Activated CD4-positive, alpha-beta T cell treated with anti-CD3 and anti-CD28 coated beads, Interleukin-2, amount 10 ng/mL, durations not matched to agents 24 days and 14 days (primary cell): ENCODE measurements around the gene GKAP1. TPM values are rescaled to one million over a fixed set of nuclear protein-coding genes. Genes with fewer than 3 reads are reported as not detected.
"Not testable (repeated sequence)": the region's sequence is repeated elsewhere in the genome, so short reads cannot be mapped to it uniquely, and the experiment has no call there.

Source experiments
- DNase-seq: peaks from one replicate; pipeline ENCODE4 v3.0.0; 2022
- H3K27ac Mint-ChIP-seq: one replicate; pipeline ENCODE4 v1.8.0; 2022; ENCODE audit warnings: mild to moderate bottlenecking, mixed read lengths
- H3K27me3 Mint-ChIP-seq: one replicate; pipeline ENCODE4 v1.8.0; 2022; ENCODE audit warnings: mixed read lengths
- H3K36me3 Mint-ChIP-seq: one replicate; pipeline ENCODE4 v1.8.0; 2022; ENCODE audit warnings: low read depth, mild to moderate bottlenecking, mixed read lengths
- H3K4me1 Mint-ChIP-seq: one replicate; pipeline ENCODE4 v1.8.0; 2021; ENCODE audit warnings: mixed read lengths
- H3K4me3 Mint-ChIP-seq: one replicate; pipeline ENCODE4 v1.8.0; 2022; ENCODE audit warnings: mild to moderate bottlenecking, moderate library complexity, mixed read lengths
- H3K9me3 Mint-ChIP-seq: one replicate; pipeline ENCODE4 v1.8.0; 2021; ENCODE audit warnings: mixed read lengths
- intact Hi-C: fragments of 100-400 bp; cut with micrococcal nuclease; formaldehyde crosslinking; loops from one replicate; pipeline ENCODE4 v1.15.1; 2023
- total RNA-seq: library from RNA; stranded (reverse); gene quantifications from 2 replicates; pipeline ENCODE4 v1.2.3, GENCODE V29; 2022

The GKAP1 gene
- total RNA-seq: 2.3 and 2.8 TPM in 2 replicates

DNA sequence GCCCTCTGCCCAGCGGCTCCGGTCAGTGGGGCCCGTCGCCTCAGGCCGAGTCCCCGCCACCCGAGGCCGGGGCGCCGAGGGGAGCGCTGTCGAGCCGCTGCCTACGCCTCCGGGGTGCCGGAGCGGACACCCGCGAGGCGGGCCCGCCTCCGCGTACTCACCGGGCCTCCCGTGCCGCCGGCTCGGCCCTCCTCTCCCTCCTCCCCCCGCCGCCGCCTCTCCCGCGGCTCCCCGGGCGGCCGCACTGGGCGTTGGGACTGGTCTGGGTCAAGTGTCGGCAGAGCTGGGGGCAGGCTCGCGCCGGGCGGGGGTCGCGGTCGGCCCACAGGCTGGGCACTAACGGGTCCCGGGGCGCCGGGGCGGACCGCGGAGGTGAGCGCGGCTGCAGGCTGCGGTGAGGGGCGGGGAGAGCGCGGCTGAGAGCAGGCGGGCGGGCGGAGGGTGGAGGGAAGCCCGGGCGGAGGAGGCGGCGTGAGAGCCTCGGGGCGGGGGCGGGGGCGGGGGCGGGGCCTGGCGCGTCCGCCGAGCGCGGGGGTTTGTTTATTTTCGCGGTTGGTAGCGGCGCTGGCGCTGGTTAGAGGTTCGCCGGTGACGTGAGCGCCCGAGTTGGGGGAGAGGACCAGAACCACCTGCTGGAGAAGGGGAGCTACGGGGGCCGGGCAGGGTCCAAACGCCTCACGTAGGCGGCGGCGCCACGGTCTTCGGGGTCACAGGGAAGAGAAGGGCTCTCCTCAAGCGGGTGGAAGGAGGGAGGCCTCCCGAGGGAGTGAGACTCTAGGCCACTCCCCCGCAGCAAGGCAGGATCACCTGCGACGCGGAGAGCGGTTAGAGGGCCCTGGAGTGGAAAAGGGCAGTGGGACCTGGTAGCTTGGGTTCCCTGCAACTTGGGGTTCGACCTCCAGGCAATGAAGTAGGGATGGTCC is at the start of gene GKAP1:
Gene GKAP1, minus strand, starts transcription at position 414 of the 923 bp plus-strand sequence. CDS start 11,252 bp downstream, outside the sequence.
- not testable (repeated sequence) for H3K27me3 Mint-ChIP-seq, H3K36me3 Mint-ChIP-seq, H3K9me3 Mint-ChIP-seq, H3K4me1 Mint-ChIP-seq
- Mint-ChIP-seq H3K4me3 (peak within 1 kb of the TSS; percentile 89), H3K27ac (peak within 1 kb of the TSS; percentile 66)
- intact Hi-C loops: loop anchor here (5.0 kb wide), 1 partner anchor 110 kb away; the partner anchor contains the start of gene UBQLN1
- DNase-seq: peak; percentile 94

DNA sequence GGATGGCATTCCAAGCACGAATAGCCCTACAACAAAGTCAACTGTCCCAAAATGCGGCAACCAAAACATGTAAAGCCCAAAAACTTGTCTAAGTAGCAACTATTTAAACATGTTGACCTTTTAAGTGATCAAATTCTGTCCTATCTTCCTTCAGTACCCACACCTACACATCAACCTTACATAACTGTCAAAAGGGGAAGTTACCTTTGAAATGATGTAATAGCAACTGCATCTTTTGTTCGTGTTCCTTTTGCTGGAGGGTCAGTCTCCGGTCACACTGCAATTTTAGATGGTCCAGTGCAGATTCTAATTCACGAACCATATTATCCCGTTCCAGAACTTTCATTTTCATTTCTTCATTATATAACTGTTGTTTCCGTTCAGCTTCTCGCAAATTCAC is 32.3 kb upstream of the GKAP1 start:
- H3K9me3 Mint-ChIP-seq, H3K27ac Mint-ChIP-seq, H3K27me3 Mint-ChIP-seq, H3K4me1 Mint-ChIP-seq, intact Hi-C loops, DNase-seq, H3K36me3 Mint-ChIP-seq, H3K4me3 Mint-ChIP-seq: not testable (repeated sequence)

DNA sequence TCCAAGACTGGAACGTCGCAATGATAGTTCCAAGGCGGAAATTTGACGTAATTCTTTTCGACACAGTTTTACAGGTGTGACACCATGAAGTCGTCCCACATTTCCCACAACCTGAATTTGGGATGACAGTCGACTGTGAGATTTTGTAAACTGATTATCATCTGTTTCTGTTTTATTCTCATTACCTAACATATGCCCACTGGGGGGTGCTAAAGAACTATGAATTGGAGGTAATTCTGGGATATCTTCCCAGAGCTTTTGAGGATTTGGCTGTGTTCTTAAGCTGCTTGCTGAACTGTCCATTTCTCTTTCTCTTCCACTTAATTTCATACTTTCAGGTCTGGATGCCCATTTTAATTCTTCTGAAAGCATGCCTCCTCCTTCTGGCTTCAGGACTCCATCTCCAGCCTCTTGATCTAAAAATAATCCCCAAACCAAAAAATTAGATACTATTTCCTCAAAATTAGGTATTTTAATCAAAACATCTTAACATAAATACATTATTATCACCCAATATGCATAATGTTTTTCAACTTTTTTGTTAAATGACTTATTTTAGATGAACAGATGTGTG is 19.6 kb upstream of the GKAP1 start:
- H3K4me1 Mint-ChIP-seq, DNase-seq, H3K4me3 Mint-ChIP-seq, H3K27ac Mint-ChIP-seq, H3K36me3 Mint-ChIP-seq, intact Hi-C loops, H3K27me3 Mint-ChIP-seq, H3K9me3 Mint-ChIP-seq: not testable (repeated sequence)

DNA sequence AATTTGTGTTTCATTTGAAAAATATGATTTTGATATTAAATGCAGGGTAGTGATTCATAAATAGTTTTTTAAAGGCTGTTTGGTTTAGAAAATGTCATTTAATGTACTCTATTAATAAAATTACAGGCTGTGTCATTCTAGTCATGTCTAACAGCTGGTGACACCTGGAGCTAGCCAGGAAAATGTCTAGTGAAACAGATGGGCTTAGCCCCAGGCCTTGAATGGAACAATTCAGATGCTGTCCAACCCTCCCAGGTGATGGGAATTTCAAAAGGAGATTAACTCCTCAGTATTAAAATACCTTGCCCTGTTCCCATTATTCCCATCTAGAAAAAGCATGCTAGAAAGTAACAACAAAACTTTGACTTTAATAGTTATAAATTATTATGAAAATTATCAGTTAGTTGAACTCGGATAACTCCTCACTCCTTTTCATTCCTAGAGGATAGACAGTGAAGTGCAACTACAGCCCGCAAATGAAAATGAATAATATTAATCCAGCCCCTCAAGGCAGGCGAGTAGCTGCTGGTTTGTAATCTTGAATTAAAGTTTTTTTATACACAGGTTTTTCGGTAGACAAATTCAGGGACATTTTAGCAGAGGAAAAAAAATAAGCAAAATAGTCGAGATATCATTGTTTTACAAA is 13.0 kb upstream of the GKAP1 start:
- intact Hi-C loops, H3K36me3 Mint-ChIP-seq, H3K9me3 Mint-ChIP-seq, H3K4me1 Mint-ChIP-seq, H3K27ac Mint-ChIP-seq, H3K4me3 Mint-ChIP-seq: not testable (repeated sequence)
- peak; percentile 13 for DNase-seq
- H3K27me3 Mint-ChIP-seq: peaks cover 14% of the 10 kb centered on the region

DNA sequence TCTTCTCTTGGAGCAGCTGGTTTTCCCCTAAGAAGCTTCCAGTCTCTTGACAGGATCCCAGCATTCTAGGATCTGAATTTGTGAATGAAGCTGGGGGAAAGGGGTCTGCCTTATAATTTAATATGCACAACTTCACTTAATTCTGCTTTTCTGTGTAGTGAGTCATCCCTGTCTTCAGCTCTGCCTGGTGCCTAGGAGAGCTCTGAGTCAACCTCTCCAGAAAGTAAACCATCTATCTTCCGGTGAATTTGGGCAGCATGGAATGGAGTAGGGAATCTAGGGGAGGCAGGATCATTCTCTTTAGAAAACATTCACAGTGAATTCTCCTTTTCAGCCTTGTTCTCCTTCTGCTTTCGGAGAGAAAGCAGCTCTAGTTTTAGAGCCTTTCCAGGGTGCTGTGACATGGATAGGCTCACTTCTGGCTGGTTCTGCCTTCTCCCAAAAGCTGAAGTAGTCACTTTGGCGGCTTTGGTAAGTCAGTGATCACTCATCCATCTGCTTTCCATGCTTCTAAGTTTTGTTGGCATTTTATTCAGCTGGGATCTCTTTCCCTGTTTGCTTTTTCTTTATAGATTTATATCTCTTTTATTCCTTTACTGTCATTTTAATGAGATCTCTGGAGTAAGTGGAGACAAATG is 7.5 kb upstream of the GKAP1 start:
- H3K27ac Mint-ChIP-seq, H3K4me1 Mint-ChIP-seq, intact Hi-C loops, H3K36me3 Mint-ChIP-seq, H3K4me3 Mint-ChIP-seq, H3K9me3 Mint-ChIP-seq: not testable (repeated sequence)
- H3K27me3 Mint-ChIP-seq: peaks cover 12% of the 10 kb centered on the region
- peak; percentile 48 for DNase-seq

DNA sequence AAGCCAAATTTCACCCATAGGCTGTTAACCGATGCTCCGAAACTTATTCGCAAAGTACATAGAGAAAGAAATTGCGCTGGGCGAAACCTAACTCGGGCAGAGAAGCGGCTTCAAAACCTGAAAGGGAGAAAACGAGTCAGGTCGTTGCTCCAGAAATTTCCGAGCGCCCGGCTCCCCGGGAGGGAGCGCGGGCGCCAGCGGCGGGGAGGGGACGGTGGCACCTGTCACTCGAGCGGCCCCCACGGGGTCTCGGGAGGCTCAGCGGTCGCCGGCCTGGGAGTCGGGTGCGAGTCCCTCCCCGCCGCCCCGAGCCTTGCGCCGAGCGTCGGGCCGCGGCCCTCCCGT is 586 bp downstream of the GKAP1 start:
- not testable (repeated sequence) for H3K9me3 Mint-ChIP-seq, H3K27me3 Mint-ChIP-seq, H3K36me3 Mint-ChIP-seq, DNase-seq, H3K4me1 Mint-ChIP-seq
- peak overlapping the region; percentile 66 for H3K27ac Mint-ChIP-seq
- peak overlapping the region; percentile 89 for H3K4me3 Mint-ChIP-seq
- intact Hi-C loops: loop anchor here (5.0 kb wide), 1 partner anchor 110 kb away; the partner anchor contains the start of gene UBQLN1

DNA sequence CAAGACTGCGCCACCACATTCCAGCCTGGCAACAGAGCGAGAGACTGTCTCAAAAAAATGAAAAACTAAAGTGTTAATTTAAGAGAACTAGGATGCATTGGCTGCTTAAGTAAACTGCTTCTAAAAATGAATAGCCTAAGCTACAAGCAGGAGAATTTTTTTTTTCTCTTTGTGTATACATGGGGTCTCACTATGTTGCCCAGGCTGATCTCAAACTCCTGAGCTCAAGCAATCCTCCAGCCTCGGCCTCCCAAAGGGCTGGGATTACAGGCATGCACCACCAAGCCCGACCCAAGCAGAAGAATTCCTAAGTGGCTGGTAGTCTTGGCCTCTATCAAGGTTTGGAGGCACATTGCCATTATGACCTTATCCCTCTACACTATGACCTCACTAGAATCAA is 2.4 kb downstream of the GKAP1 start:
- peaks cover 11% of the 10 kb centered on the region for H3K4me1 Mint-ChIP-seq
- intact Hi-C loops: loop anchor here (5.0 kb wide), 1 partner anchor 108 kb away; the partner anchor contains the start of gene UBQLN1
- H3K9me3 Mint-ChIP-seq, H3K36me3 Mint-ChIP-seq, H3K27me3 Mint-ChIP-seq, H3K4me3 Mint-ChIP-seq, H3K27ac Mint-ChIP-seq: not testable (repeated sequence)
- peak; percentile 39 for DNase-seq

DNA sequence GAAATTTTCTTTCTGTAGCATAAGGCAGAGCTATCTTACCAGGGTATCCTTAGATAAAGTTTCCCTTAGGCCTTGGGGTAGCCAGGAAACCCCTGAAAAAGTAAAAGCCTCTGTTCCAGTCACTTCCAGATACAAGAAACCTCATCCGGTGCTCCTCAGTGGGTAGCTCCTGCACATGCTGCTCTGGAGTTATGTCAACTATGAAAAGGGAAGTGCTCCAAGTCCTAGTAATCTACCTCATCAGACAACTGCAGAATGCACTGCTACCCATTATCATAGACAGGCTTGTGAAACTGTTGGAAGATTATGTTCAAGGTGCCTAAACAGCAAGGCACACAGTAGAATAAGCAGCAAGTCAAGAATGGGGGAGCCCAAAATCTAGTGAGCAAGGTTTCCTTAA is 8.4 kb downstream of the GKAP1 start:
- H3K27ac Mint-ChIP-seq, H3K27me3 Mint-ChIP-seq, intact Hi-C loops, H3K9me3 Mint-ChIP-seq, H3K4me1 Mint-ChIP-seq, H3K4me3 Mint-ChIP-seq, H3K36me3 Mint-ChIP-seq: not testable (repeated sequence)
- DNase-seq: peak; percentile 44

DNA sequence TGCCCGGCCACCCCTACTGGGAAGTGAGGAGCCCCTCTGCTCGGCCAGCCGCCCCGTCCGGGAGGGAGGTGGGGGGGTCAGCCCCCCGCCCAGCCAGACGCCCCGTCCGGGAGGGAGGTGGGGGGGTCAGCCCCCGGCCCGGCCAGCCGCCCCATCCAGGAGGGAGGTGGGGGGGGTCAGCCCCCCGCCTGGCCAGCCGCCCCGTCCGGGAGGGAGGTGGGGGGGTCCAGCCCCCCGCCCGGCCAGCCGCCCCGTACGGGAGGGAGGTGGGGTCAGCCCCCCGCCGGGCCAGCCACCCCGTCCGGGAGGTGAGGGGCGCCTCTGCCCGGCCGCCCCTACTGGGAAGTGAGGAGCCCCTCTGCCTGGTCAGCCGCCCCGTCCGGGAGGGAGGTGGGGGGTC is 13.1 kb downstream of the GKAP1 start:
- H3K4me1 Mint-ChIP-seq, H3K4me3 Mint-ChIP-seq: not testable (repeated sequence)

DNA sequence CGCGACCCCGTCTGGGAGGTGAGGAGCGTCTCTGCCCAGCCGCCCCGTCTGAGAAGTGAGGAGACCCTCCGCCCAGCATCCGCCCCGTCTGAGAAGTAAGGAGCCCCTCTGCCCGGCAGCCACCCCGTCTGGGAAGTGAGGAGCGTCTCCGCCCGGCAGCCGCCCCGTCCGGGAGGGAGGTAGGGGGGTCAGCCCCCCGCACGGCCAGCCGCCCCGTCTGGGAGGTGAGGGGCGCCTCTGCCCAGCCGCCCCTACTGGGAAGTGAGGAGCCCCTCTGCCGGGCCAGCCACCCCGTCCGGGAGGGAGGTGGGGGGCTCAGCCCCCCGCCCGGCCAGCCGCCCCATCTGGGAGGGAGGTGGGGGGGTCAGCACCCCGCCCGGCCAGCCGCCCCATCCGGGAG is 13.6 kb downstream of the GKAP1 start:
- H3K9me3 Mint-ChIP-seq, intact Hi-C loops, H3K4me3 Mint-ChIP-seq, H3K4me1 Mint-ChIP-seq, H3K36me3 Mint-ChIP-seq, H3K27ac Mint-ChIP-seq, H3K27me3 Mint-ChIP-seq: not testable (repeated sequence)
- DNase-seq: peak; percentile 21

More for the DNA sequence above, 13.1 kb downstream of the GKAP1 start:
- DNase-seq, H3K9me3 Mint-ChIP-seq, H3K27ac Mint-ChIP-seq, H3K36me3 Mint-ChIP-seq, H3K27me3 Mint-ChIP-seq, intact Hi-C loops: not testable (repeated sequence)

DNA sequence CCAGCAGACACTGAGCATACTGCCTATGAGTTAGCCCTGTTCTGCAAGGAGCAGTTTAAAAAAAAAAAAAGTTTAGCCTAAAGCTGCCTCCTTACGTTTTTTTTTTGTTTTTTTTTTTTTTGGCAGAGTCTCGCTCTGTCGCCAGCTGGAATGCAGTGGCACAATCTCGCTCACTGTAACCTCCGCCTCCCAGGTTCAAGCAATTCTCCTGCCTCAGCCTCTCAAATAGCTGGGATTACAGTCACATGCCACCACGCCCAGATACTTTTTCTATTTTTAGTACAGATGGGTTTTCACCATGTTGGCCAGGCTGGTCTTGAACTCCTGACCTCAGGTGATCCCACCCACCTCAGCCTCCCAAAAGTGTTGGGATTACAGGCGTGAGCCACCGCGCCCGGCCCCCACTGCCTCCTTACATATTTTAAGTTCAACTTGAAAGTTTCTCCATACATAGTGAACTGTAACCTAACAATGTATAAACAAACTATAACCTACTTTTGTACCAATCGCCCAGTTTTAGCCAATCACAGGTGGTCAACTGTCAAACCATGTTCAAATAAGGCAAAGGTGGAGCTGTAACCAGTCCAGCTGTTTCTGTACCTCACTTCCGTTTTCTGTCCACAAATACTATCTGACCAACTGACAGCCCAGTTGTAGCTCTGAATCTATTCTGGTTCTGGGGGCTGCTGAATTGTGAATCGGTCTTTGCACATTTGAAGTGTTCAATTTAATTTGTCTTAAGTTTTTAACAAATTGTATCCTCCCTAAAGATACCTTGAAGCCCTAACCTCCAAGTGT is 17.1 kb downstream of the GKAP1 start:
- no peaks in the 10 kb centered on the region for H3K9me3 Mint-ChIP-seq
- H3K27ac Mint-ChIP-seq: no peak overlapping the region
- H3K27me3 Mint-ChIP-seq: no peaks in the 10 kb centered on the region
- peak; percentile 49 for DNase-seq
- no peaks in the 10 kb centered on the region for H3K4me1 Mint-ChIP-seq
- peaks cover 3% of the 10 kb centered on the region for H3K36me3 Mint-ChIP-seq
- H3K4me3 Mint-ChIP-seq: no peak overlapping the region
- intact Hi-C loops: no loop called here

DNA sequence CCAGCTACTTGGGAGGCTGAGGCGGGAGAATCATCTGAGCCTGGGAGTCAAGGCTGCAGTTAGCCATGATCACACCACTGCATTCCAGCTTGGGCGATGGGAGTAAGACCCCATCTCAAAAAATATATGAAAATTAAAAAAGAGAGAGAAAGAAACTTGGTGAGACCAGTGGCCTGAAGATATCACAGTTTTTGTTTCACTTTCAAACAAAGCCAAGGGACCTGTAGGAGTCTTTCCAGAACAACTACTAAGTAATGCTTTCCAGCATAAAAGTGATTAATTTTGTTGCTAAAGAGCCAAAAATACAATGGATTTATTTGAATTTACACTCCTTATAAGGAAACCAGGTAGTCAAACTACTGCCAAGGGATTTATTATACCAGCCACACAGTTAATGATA is 23.5 kb downstream of the GKAP1 start:
- Mint-ChIP-seq H3K36me3 (peaks cover 2% of the 10 kb centered on the region), H3K4me3 (no peak overlapping the region), H3K4me1 (peaks cover 5% of the 10 kb centered on the region), H3K27me3 (no peaks in the 10 kb centered on the region), H3K9me3 (no peaks in the 10 kb centered on the region), H3K27ac (no peak overlapping the region)
- intact Hi-C loops: loop anchor here (10.0 kb wide), 1 partner anchor 169 kb away; the partner anchor contains the start of gene IDNK
- DNase-seq: no peak

DNA sequence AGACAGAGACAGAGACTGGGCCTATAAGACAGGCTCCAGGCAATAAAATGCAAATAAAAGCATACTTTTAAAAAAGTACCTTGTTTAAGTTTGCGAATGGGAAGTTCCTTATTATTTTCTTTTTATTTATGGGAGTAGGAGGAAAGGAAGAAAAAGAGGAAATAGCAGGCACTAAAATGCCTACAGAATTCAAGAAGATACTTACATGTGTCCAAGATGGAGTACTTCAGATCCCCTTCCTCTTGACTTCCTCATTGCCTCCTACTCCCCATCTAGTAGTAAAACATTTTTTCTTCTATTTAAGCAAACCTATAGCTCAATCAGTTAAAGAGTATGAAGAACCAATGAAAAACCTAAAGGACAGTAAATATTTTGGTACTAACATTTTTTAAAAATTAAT is 24.8 kb downstream of the GKAP1 start:
- Mint-ChIP-seq H3K27me3 (no peaks in the 10 kb centered on the region), H3K9me3 (no peaks in the 10 kb centered on the region), H3K4me1 (peaks cover 5% of the 10 kb centered on the region), H3K4me3 (no peak overlapping the region), H3K36me3 (no peaks in the 10 kb centered on the region), H3K27ac (no peak overlapping the region)
- DNase-seq: no peak
- intact Hi-C loops: loop anchor here (10.0 kb wide), 1 partner anchor 168 kb away; the partner anchor contains the start of gene IDNK
